CD4-positive, alpha-beta T cell treated with Interleukin-15 for 1 hour (primary cell): ENCODE results near the gene BATF3.
"Not testable (repeated sequence)": the region's sequence is repeated elsewhere in the genome, so short reads cannot be mapped to it uniquely, and the experiment has no call there.

Experiments
- DNase-seq: peaks from one replicate; pipeline ENCODE4 v3.0.0-alpha.2; 2020

The BATF3 gene

GRCh38 chr1:212680680-212681389 lies 18.8 kb downstream of the BATF3 start:
- DNase-seq, result no peak

DNA sequence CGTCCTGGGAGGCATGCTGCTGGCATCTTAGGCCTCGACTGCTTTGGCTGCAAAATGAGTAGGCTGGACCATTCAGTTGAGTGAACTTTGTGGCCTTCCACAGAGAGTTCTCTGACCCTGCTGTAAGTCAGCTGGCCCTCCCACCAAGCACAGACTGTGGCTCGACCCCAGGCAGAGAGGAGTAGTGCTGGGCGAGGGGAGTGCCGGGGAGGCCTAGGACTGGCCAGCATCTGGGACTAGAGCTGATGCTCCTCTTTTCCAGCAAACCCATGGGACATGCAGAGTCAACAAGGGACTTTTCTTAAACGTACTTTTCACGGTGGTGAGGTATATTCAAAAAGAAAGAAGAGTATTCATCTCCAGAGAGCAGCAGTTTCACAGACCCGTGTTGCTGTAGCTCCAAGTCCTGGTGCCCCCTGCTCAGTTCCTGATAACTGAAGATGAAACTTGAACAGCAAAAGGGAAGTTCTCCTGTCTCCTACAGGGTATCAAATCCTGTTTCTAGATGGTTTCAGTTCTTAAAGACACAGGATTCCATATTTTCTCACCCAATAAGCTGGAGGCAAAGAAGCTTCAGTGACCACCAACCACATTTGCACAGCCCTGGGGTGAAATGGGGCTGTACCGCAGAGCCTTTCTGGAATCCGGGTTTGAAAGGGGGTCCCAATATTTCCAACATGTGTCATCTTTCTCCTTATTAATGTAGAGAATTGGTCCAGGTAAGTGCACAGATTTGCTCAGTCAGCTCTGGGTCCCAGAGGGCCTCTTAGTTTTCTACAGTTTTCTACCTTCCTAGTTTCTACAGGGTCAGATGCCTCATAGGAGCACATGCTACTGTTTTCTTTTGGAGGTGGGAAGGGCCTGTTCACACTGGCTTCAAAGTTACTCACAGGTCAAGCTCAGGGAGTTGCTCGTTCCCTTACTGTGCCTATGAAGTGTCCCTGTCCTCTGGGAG lies 20.9 kb downstream of the BATF3 start:
- DNase-seq, result no peak

GRCh38 chr1:212677573-212677972 lies 22.1 kb downstream of the BATF3 start:
- no peak for DNase-seq

DNA sequence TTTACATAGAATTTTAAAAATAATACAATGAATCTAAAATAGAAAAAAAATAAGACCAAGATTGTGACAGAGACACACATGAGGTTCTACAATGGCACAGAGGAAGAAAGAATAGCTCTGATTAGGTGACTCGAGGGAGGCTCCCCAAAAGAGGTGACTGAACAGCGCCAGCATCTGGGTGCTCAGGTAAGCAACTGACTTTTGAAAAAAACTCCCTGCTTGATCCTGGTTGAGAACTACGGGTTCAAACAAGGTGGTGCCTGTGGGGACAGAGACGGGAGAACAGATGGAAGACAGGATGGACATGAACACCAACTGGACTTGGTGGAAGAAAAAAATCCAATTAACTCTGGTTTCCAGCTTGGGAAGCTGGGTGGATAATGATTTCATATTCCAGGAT lies 22.5 kb downstream of the BATF3 start:
- DNase-seq, result no peak

DNA sequence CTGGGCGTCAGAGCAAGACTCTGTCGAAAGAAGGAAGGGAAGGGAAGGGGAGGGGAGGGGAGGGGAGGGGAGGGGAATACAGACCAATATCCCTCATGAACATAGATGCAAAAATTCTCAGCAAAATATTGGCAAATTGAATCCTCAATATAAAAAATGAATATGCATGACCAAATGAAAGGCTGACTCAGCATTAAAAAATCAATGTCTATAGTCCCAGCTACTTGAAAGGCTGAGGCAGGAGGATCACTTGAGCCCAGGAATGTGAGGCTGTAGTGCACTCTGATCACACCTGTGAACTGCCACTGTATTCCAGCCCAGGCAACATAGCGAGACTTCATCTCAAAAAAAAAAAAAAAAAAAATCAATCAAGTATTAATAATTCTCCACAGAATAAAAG lies 24.0 kb downstream of the BATF3 start:
- no peak for DNase-seq

DNA sequence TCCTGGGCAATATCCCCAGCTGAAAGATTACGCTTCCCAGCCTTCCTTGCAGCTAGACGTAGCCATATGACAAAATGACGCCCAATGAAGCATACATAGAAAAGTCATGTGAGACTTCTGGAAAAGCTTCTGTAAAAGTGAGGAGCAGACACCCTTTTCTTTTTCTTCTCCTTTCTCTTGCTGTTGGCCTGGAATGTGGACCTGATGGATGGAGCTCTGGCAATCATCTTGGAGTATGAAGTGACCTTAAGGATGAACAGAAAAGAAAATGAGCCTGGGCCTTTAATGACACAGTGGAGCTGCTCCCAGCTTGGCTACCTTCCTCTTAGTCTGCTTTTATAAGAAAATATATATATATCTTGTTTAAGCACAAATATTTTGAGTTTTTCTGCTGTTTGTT lies 24.8 kb downstream of the BATF3 start:
- no peak for DNase-seq

GRCh38 chr1:212671342-212672031 lies 28.2 kb downstream of the BATF3 start:
- DNase-seq, result peak; percentile 73

GRCh38 chr1:212670882-212671281 lies 28.8 kb downstream of the BATF3 start:
- no peak for DNase-seq

- no peak for DNase-seq
Measured at GRCh38 chr1:212670301-212670700, 29.3 kb downstream of the BATF3 start.

- no peak for DNase-seq
Measured at GRCh38 chr1:212669600-212669999, 30.0 kb downstream of the BATF3 start.

DNA sequence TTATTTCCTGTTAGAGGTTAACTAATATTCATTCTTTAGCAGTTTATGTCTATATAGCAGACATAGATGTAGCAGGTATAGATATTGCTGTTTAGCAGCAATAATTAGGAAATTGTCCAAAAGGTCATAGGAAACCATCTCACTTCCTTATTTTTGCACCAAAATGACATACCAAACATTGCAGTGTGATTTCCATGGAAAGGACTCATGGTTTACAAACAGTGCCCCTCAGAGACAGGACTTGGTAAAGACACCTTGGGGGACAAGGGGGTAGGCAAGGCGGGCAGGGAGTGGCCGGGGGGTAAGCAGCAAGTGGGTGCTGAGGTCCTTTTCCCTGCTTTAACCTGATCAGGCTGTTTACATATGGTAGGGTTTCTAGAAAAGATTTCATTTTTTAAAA lies 30.5 kb downstream of the BATF3 start:
- no peak for DNase-seq

GRCh38 chr1:212668477-212668876 lies 31.2 kb downstream of the BATF3 start:
- DNase-seq, result no peak

DNA sequence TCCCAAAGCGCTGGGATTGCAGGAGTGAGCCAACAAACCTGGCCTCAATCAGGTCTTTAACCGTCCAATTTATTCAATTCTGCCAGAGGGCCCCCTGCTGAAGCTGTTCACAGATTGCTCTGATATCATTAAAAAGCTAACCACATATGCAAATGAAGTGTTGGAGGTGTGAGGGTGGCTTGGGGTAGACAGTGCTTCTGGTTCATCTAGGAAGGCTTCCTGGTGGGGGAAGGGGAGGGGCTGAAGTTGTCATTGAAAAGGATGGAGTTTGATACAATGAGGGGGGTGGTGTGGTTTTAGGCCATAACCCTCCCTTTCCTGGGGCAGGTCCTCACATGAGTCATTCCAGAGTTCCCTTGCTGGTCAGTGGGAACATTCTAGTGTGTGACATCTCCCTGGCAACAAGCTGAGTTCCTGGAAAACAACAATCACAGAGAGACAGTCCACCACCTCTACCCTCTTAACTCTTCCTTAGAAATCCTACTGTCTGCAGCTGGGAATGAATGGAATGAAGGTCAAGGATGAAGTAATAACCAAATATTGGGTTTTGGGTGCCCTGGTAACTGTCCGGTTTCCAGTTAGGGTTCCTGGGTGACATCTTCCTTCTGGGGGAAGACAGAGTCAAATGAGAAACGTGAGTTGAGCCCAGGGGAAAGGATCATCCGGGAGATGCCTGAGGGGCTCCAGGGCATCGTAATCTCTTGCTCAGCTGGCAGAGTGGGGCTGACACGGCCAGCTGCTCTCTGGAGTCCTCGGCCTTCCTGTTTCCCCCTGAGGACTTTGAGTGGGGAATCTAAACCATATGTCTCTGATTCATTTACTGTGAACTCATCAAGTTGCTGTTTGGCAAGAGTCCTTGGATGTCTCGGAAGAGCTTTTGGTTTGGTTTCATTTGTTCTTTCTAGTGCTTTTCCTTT lies 32.2 kb downstream of the BATF3 start:
- peak; percentile 64 for DNase-seq

GRCh38 chr1:212666116-212666775 lies 33.4 kb downstream of the BATF3 start:
- no peak for DNase-seq

GRCh38 chr1:212665241-212666115 lies 34.2 kb downstream of the BATF3 start:
- peak; percentile 72 for DNase-seq

DNA sequence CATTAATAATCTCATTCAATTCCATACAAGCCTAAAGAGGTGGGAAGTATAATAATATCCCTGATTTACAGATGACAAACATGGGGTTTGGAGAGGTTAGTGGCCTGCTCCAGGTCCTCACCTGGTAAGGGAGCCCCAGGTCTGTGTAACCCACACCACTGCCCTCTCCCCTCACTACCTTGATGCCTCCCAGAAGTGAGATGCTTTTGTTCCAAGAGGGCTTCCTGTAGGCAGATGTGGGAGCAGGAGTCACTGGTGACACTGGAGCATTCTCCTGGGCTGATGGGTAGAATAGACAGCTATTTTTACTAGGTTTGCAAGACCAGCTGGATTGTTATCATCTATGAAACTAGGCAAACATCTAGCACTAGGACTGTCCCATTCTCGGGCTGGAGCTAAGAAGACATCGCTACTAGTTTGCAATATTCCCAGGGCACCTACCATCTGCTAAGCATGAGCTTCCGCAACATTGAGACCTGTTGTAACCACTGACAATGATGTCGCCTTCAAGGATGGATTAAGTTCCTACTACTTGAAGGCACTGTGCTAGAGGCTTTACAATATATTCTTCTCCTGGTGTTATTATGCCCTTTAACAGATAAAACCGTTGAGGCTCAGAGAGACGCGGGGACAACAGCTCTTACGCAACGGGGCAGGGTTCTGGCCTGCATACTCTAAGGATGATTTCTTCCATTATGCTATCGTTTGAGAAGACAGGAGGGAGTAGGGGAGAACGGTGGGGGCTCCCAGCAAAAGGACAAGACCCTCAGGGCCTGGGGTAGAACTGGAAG lies 35.0 kb downstream of the BATF3 start:
- no peak for DNase-seq

DNA sequence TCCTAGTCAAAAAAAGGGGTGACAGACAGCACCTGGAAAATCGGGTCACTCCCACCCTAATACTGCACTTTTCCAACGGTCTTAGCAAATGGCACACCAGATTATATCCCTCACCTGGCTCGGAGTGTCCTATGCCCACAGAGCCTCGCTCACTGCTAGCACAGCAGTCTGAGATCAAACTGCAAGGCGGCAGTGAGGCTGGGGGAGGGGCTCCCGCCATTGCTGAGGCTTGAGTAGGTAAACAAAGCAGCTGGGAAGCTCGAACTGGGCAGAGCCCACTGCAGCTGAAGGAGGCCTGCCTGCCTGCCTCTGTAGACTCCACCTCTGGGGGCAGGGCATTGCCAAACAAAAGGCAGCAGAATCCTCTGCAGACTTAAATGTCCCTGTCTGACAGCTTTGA lies 41.4 kb downstream of the BATF3 start:
- DNase-seq, result not testable (repeated sequence)

GRCh38 chr1:212656730-212657129 lies 42.9 kb downstream of the BATF3 start:
- no peak for DNase-seq

- no peak for DNase-seq
Measured at GRCh38 chr1:212655668-212656440, 43.8 kb downstream of the BATF3 start.
